ENCODE measurements around the gene LRRC7.
"Not testable (repeated sequence)": the region's sequence is repeated elsewhere in the genome, so short reads cannot be mapped to it uniquely, and the experiment has no call there.

The LRRC7 gene

DNA sequence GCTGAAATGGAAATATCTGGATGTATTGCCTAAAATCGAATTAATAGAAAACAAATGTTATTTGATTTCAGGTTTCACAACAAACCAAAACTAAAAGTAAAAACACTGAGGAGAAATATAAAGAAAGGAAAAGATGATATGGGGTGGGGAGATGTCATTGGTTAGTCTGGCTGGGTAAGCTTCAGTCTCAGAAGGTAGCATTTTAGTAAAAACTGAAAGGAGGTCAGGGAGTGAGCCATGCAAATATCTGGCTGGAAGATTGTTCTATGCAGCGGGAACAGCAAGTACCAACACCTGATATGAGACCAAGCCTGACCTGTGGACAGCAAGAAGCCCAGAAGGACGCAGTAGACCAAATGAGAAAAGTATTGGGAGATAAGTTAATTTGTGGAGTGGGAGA, 373.1 kb downstream of the LRRC7 start:
- Histone ChIP-seq H3K79me2 (ENCODE audit: control insufficient read depth, insufficient read depth, low read length, unreplicated experiment) (no peaks in the 10 kb centered on the region), H2AFZ (ENCODE audit: low read length, unreplicated experiment) (peak overlapping the region; percentile 97), H3K27me3 (ENCODE audit: insufficient read depth, low read length) (no peaks in the 10 kb centered on the region), H3K36me3 (ENCODE audit: insufficient read depth, low read length) (no peaks in the 10 kb centered on the region), H3K27ac (ENCODE audit: low read depth, low read length) (no peak overlapping the region), H3K4me3 (ENCODE audit: low read depth, low read length) (peak overlapping the region; percentile 54), H3K4me1 (ENCODE audit: control insufficient read depth, insufficient read depth, low read length, unreplicated experiment) (no peaks in the 10 kb centered on the region)

DNA sequence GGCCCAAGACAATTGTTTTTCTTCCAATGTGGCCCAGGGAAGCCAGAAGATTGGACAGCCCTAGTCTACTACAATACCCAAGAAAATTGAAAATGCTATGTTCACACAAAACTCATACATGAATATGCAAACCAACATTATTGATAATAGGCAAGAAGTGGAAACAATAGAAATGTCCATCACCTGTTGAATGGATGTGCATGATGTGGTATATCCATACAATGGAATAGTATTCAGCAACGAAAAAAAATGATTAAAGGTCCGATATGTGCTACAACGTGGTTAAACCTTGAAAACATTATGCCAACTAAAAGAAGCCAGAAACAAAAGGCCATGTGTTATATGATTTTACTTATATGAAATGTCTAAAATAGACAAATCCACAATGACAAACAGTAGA, 375.3 kb downstream of the LRRC7 start:
- Histone ChIP-seq H3K79me2 (ENCODE audit: control insufficient read depth, insufficient read depth, low read length, unreplicated experiment) (no peaks in the 10 kb centered on the region), H3K27ac (ENCODE audit: low read depth, low read length) (no peak overlapping the region), H3K36me3 (ENCODE audit: insufficient read depth, low read length) (no peaks in the 10 kb centered on the region), H3K4me3 (ENCODE audit: low read depth, low read length) (no peak overlapping the region), H3K27me3 (ENCODE audit: insufficient read depth, low read length) (no peaks in the 10 kb centered on the region), H2AFZ (ENCODE audit: low read length, unreplicated experiment) (no peak overlapping the region), H3K4me1 (ENCODE audit: control insufficient read depth, insufficient read depth, low read length, unreplicated experiment) (peaks cover 3% of the 10 kb centered on the region)

- no peaks in the 10 kb centered on the region for H3K36me3 ChIP-seq (ENCODE audit: insufficient read depth, low read length)
Observed at GRCh38 chr1:69946935-69947334, 379.2 kb downstream of the LRRC7 start.

DNA sequence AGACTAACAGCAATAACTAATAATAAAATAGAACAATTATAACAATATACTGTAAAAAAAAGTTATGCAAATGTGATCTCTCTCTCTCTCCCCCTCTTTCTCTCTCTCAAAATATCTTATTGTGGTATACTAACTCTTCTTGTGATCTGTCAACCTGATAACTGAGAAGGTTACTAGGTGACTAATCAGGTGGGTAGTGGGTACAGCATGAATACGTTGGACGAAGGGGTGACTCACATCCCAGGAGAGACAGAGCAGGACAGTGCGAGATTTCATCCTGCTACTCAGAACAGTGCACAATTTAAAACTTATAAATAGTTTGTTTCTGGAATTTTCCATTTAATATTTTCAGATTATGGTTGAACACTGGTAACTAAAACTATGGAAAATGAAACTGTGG, 380.1 kb downstream of the LRRC7 start:
- peak overlapping the region; percentile 67 for H2AFZ ChIP-seq (ENCODE audit: low read length, unreplicated experiment)
- H3K4me1 ChIP-seq (ENCODE audit: control insufficient read depth, insufficient read depth, low read length, unreplicated experiment) = peaks cover 5% of the 10 kb centered on the region
- H3K27me3 ChIP-seq (ENCODE audit: insufficient read depth, low read length) = no peaks in the 10 kb centered on the region
- no peaks in the 10 kb centered on the region for H3K36me3 ChIP-seq (ENCODE audit: insufficient read depth, low read length)
- H3K27ac ChIP-seq (ENCODE audit: low read depth, low read length) = no peak overlapping the region
- H3K4me3 ChIP-seq (ENCODE audit: low read depth, low read length) = no peak overlapping the region
- no peaks in the 10 kb centered on the region for H3K79me2 ChIP-seq (ENCODE audit: control insufficient read depth, insufficient read depth, low read length, unreplicated experiment)

More at GRCh38 chr1:69946935-69947334, 379.2 kb downstream of the LRRC7 start:
- no peaks in the 10 kb centered on the region for H3K79me2 ChIP-seq (ENCODE audit: control insufficient read depth, insufficient read depth, low read length, unreplicated experiment)
- H3K27ac ChIP-seq (ENCODE audit: low read depth, low read length) = no peak overlapping the region
- H3K4me1 ChIP-seq (ENCODE audit: control insufficient read depth, insufficient read depth, low read length, unreplicated experiment) = peaks cover 5% of the 10 kb centered on the region
- no peaks in the 10 kb centered on the region for H3K27me3 ChIP-seq (ENCODE audit: insufficient read depth, low read length)
- H2AFZ ChIP-seq (ENCODE audit: low read length, unreplicated experiment) = no peak overlapping the region
- no peak overlapping the region for H3K4me3 ChIP-seq (ENCODE audit: low read depth, low read length)

DNA sequence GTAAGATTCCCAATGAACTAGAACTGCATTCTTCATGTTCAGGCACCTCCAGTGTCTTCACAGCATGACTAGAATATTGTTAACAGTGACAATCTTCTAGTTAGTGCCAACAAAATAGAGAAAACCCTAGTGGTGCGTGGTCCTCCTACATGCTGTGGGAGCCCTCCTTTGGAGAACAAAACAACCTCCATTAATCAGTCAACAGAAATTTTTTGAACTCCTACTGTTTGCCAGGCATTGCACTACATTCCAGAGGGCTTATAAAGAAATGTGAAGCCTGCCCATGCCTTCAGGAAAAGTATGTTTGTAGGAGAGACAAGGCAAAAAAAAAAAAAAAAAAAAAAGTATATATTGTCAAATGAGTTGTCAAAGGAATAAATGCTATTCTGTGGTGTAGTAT, 385.0 kb downstream of the LRRC7 start:
- Histone ChIP-seq H3K36me3 (ENCODE audit: insufficient read depth, low read length) (no peaks in the 10 kb centered on the region), H3K4me3 (ENCODE audit: low read depth, low read length) (no peak overlapping the region), H2AFZ (ENCODE audit: low read length, unreplicated experiment) (no peak overlapping the region), H3K4me1 (ENCODE audit: control insufficient read depth, insufficient read depth, low read length, unreplicated experiment) (peaks cover 5% of the 10 kb centered on the region), H3K79me2 (ENCODE audit: control insufficient read depth, insufficient read depth, low read length, unreplicated experiment) (no peaks in the 10 kb centered on the region), H3K27ac (ENCODE audit: low read depth, low read length) (no peak overlapping the region), H3K27me3 (ENCODE audit: insufficient read depth, low read length) (no peaks in the 10 kb centered on the region)

DNA sequence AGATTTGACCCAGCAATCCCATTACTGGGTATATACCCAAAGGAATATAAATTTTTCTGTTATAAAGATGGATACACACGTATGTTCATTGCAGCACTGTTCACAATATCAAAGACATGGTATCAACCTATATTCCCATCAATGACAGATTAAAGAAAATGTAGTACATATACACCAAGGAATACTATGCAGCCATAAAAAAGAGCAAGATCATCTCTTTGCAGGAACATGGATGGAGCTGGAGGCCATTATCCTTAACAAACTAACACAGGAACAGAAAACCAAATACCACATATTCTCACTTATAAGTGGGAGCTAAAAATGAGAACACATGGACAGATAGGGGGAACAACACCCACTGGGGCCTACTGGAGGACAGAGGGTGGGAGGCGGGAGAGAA, 394.7 kb downstream of the LRRC7 start:
- H3K36me3 ChIP-seq (ENCODE audit: insufficient read depth, low read length); H3K4me3 ChIP-seq (ENCODE audit: low read depth, low read length); H2AFZ ChIP-seq (ENCODE audit: low read length, unreplicated experiment); H3K27me3 ChIP-seq (ENCODE audit: insufficient read depth, low read length); H3K4me1 ChIP-seq (ENCODE audit: control insufficient read depth, insufficient read depth, low read length, unreplicated experiment); H3K27ac ChIP-seq (ENCODE audit: low read depth, low read length); H3K79me2 ChIP-seq (ENCODE audit: control insufficient read depth, insufficient read depth, low read length, unreplicated experiment): not testable (repeated sequence)

GRCh38 chr1:69967245-69967766, 399.6 kb downstream of the LRRC7 start:
- H3K4me3 ChIP-seq (ENCODE audit: low read depth, low read length) = no peak overlapping the region
- no peak overlapping the region for H2AFZ ChIP-seq (ENCODE audit: low read length, unreplicated experiment)
- no peaks in the 10 kb centered on the region for H3K27me3 ChIP-seq (ENCODE audit: insufficient read depth, low read length)
- no peaks in the 10 kb centered on the region for H3K36me3 ChIP-seq (ENCODE audit: insufficient read depth, low read length)
- H3K79me2 ChIP-seq (ENCODE audit: control insufficient read depth, insufficient read depth, low read length, unreplicated experiment) = no peaks in the 10 kb centered on the region
- no peak overlapping the region for H3K27ac ChIP-seq (ENCODE audit: low read depth, low read length)
- H3K4me1 ChIP-seq (ENCODE audit: control insufficient read depth, insufficient read depth, low read length, unreplicated experiment) = no peaks in the 10 kb centered on the region

- H3K79me2 ChIP-seq (ENCODE audit: control insufficient read depth, insufficient read depth, low read length, unreplicated experiment) = no peaks in the 10 kb centered on the region
- H3K4me3 ChIP-seq (ENCODE audit: low read depth, low read length) = no peak overlapping the region
- H3K27me3 ChIP-seq (ENCODE audit: insufficient read depth, low read length) = no peaks in the 10 kb centered on the region
- H2AFZ ChIP-seq (ENCODE audit: low read length, unreplicated experiment) = peak overlapping the region; percentile 78
- H3K36me3 ChIP-seq (ENCODE audit: insufficient read depth, low read length) = no peaks in the 10 kb centered on the region
- peaks cover 9% of the 10 kb centered on the region for H3K4me1 ChIP-seq (ENCODE audit: control insufficient read depth, insufficient read depth, low read length, unreplicated experiment)
- no peak overlapping the region for H3K27ac ChIP-seq (ENCODE audit: low read depth, low read length)
Observed at GRCh38 chr1:69976896-69977295, 409.2 kb downstream of the LRRC7 start.

DNA sequence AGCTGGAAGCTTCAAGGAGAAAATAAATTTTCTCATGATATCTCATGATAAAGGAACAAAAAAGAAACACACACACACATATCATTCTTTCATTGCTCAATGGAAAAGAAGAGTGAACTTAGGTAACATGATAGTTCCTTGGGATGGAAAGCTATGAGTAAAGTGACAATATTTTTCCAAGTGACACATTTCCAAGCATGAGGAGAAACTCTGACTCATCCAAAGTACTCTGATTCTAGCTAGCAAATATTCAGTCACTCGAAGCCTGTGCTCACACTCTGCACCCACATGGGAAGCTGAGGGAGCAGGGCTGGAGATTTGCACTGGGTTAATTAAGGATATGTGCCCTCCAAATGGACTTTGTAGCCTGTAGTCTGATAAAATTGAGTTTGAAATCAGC, 415.3 kb downstream of the LRRC7 start:
- Histone ChIP-seq H3K27me3 (ENCODE audit: insufficient read depth, low read length) (no peaks in the 10 kb centered on the region), H3K36me3 (ENCODE audit: insufficient read depth, low read length) (no peaks in the 10 kb centered on the region), H2AFZ (ENCODE audit: low read length, unreplicated experiment) (peak overlapping the region; percentile 52), H3K27ac (ENCODE audit: low read depth, low read length) (peak overlapping the region; percentile 77), H3K4me1 (ENCODE audit: control insufficient read depth, insufficient read depth, low read length, unreplicated experiment) (peaks cover 14% of the 10 kb centered on the region), H3K4me3 (ENCODE audit: low read depth, low read length) (0 out of 2 replicates have a peak overlapping the region, but pooled peaks have one; percentile 28), H3K79me2 (ENCODE audit: control insufficient read depth, insufficient read depth, low read length, unreplicated experiment) (no peaks in the 10 kb centered on the region)

DNA sequence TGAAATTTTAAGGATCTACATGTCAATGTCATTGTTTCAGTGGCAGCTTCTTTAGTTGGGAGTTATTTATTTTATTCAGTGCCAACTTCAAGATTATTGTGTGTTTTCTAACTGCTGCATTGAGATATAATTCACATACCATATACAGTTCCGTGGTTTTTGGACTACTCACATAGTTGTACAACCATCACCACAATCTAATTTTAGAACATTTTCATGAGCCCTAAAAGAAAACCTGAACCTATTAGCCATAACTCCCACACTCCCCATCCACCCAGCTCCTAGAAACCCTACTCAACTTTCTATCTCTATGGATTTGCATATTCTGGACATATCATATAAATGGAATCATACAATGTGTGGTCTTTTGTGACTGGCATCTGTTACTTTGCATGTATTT, 417.7 kb downstream of the LRRC7 start:
- Histone ChIP-seq H2AFZ (ENCODE audit: low read length, unreplicated experiment) (no peak overlapping the region), H3K36me3 (ENCODE audit: insufficient read depth, low read length) (no peaks in the 10 kb centered on the region), H3K27me3 (ENCODE audit: insufficient read depth, low read length) (no peaks in the 10 kb centered on the region), H3K27ac (ENCODE audit: low read depth, low read length) (no peak overlapping the region), H3K4me3 (ENCODE audit: low read depth, low read length) (no peak overlapping the region), H3K79me2 (ENCODE audit: control insufficient read depth, insufficient read depth, low read length, unreplicated experiment) (no peaks in the 10 kb centered on the region), H3K4me1 (ENCODE audit: control insufficient read depth, insufficient read depth, low read length, unreplicated experiment) (peaks cover 14% of the 10 kb centered on the region)

- H3K4me1 ChIP-seq (ENCODE audit: control insufficient read depth, insufficient read depth, low read length, unreplicated experiment) = peaks cover 14% of the 10 kb centered on the region
- no peaks in the 10 kb centered on the region for H3K36me3 ChIP-seq (ENCODE audit: insufficient read depth, low read length)
- H3K4me3 ChIP-seq (ENCODE audit: low read depth, low read length) = no peak overlapping the region
- H3K27me3 ChIP-seq (ENCODE audit: insufficient read depth, low read length) = no peaks in the 10 kb centered on the region
- H2AFZ ChIP-seq (ENCODE audit: low read length, unreplicated experiment) = no peak overlapping the region
- no peak overlapping the region for H3K27ac ChIP-seq (ENCODE audit: low read depth, low read length)
- H3K79me2 ChIP-seq (ENCODE audit: control insufficient read depth, insufficient read depth, low read length, unreplicated experiment) = no peaks in the 10 kb centered on the region
Observed at GRCh38 chr1:69985901-69986439, 418.2 kb downstream of the LRRC7 start.

Measured in ACC112 (cell line).